CD4-positive, alpha-beta T cell treated with Interleukin-15 for 1 hour (primary cell): ENCODE results near the gene CIT.
"Not testable (repeated sequence)": the region's sequence is repeated elsewhere in the genome, so short reads cannot be mapped to it uniquely, and the experiment has no call there.

Experiments used
- DNase-seq: peaks from one replicate; pipeline ENCODE4 v3.0.0-alpha.2; 2020

Gene CIT

DNA sequence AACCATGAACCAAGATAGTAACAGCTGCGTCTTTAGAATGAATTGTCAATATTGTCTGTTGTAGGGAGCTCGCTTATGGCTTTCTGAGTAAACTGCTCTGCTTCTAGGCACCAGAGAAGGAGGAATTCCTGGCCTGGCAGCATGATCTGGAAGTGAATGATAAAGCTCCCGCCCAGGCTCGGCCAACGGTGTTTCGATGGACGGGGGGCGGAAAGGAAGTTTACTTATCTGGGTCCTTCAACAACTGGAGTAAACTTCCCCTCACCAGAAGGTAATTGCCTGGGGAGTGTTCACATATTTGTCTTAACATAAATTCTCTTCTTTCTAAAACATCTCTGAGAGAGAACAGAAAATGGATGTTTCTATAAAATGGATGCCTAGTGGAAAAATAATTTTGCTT, 204.9 kb downstream of the CIT start:
- DNase-seq = no peak

GRCh38 chr12:119671070-119671469, 206.1 kb downstream of the CIT start:
- no peak for DNase-seq

DNA sequence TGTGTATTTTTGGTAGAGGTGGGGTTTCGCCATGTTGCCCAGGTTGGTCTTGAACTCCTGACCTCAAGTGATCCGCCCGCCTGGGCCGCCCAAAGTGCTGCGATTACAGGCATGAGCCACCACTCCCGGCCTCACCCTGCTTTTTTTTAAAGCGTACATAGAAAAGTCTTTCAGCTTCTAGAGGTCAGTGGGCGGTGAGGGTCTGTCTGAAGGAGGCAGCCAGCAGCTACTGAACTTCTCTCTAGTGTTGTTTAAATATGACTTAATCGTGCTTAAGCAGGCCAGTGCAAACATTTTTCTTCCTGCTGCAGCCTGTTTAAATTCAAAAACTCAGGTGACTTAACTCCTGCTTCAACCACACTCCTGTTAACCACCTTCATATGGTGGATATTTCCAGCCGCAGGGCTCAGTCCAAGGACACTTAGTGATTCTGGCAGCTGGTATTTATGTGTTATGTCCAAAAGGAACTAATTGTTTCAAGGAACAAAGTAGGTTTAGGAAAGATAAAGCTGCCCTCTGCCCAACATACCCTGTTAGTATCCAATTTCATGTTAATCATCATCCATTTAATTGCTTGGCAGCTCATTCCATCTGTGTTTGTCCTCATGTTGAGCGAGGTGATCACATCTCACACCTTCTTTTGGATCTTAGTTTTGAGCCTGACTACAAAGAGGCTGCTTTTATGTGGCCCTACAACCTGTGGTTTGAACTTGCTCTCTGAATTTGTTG, 207.2 kb downstream of the CIT start:
- no peak for DNase-seq

DNA sequence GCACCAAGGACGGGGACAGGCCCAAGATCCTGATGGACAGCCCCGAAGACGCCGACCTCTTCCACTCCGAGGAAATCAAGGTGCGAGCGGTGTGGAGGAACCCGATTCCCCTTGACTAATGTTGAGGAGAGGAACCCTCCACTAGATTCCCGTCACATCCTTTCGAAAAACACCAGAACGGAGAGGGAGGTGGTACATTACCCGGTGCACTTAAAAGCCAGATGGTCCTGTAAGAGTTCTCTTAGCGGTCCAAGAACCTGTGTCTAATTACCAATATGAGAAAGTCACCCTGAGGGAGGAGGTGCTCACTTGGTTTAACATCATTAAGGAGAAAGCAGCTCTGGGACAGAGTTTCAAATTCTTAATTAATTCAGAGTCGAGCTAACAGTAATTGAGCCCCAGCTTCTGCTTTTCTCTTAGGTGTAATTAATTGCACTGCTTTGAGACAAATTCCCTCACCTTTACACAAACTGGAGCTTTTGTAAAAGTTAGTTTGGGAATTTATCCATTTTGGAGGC, 208.7 kb downstream of the CIT start:
- no peak for DNase-seq

- DNase-seq = peak; percentile 98
Measured at GRCh38 chr12:119667577-119668323, 209.4 kb downstream of the CIT start, which contains the start of gene PRKAB1. Gene PRKAB1, plus strand, starts transcription at chr12:119668133. Its CDS starts 112 bp downstream, at chr12:119668245.

DNA sequence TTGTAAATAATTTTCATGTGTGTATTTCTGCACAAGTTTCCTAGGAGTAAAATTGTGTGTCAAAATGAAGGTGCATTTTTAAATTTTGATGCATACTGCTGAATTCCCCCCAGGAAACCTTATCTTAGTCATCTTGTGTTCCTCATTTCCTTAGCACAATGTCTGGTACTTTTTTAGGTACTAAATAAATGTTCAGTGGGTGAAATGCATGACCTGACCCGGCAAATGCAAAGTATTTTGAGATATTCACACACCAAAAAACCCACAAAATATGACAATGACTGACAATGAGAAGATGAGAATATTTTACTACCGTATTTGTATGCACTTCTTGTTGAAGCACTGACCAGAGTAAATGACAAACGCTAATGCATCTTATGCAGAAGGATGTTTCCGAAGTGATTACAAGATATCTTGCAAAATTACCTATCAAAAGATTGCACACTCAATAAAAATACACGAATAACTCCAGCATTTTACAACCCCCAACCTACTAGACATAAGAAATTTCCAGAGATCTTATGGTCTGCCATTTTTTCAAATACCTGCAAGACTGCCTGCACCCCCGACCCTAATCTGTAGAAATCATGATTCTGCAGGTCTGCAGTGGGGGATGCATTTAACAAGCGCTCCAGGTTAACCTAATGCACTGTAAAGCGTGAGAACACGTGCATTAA, 210.1 kb downstream of the CIT start:
- DNase-seq = no peak

DNA sequence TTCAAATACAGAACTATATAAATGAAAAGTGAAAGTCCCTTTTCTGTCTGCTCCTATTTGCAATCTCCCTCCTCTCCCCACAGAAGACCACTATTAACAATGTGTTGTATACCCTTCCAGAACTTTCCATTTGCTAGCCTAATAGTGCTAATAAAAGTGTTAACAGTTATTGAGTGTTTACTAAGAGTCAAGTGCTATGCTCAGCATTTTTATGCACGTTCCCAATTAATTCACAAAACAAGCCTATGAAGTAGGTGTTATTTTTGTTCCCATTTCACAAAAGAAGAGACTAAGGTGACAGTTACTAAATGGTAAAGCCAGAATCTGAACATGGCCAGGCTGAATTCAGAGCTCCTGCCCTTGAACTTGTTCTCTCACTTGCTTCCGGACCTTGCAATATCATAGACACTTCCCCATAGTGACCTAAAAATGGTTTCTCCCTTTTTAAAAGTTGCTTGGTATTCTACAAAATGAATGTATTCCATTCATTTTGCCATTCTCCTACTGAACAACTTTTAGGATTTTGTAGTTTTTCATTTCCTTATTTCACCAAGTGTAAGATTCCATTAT, 210.8 kb downstream of the CIT start:
- DNase-seq = no peak

- no peak for DNase-seq
Measured at GRCh38 chr12:119665164-119665929, 211.8 kb downstream of the CIT start.

DNA sequence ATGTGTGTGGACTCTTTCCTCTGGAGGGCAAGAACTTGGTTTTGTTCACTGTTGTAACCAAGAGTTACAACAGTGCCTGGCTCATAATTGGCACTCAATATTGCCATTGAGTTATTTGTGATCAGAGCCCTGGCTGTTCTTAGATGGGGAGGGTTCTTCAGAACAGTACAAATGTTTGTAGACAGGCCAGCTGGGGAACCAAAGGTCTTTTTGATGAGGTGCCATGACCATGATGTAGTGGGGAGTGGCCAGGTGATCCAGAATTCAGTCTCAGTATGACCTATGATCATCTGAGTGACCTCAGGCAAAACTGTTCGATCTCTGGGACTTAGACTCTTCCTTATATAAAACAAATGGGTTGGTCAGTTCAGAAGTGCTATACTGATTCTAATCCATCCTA, 212.5 kb downstream of the CIT start:
- no peak for DNase-seq

DNA sequence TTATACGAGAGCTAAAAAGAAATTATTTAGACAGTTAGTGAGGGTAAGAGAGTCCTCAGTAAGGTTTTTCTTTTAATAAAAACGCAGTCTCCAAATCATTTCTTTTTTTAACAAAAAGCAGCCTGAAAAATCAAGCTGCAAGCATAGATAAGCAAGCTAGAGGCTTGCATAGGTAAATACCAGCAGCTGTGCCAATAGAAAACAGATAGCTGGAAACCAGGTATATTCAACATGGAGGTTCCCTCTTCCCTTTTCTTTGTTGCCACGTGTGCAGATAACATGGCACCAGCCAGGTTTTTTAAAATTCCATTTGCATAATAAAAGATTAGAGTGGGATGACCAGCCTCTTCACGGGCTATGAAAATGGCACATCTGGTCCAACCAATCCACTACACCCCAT, 215.2 kb downstream of the CIT start:
- DNase-seq = no peak

- no peak for DNase-seq
Measured at GRCh38 chr12:119660076-119660475, 217.0 kb downstream of the CIT start.

GRCh38 chr12:119659289-119659897, 217.7 kb downstream of the CIT start:
- DNase-seq = peak; percentile 35

DNA sequence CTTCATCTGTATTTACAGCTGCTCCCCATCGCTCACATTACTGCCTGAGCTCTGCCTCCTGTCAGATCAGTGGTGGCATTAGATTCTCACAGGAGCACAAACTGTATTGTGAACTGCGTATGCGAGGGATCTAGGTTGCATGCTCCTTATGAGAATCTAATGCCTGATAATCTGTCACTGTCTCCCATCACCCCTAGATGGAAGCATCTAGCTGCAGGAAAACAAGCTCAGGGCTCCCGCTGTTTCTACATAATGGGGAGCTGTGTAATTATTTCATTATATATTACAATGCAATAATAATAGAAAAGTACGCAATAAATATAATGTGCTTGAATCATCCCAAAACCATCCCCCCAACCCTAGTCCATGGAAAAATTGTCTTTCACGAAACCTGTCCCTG, 219.0 kb downstream of the CIT start:
- DNase-seq = not testable (repeated sequence)

DNA sequence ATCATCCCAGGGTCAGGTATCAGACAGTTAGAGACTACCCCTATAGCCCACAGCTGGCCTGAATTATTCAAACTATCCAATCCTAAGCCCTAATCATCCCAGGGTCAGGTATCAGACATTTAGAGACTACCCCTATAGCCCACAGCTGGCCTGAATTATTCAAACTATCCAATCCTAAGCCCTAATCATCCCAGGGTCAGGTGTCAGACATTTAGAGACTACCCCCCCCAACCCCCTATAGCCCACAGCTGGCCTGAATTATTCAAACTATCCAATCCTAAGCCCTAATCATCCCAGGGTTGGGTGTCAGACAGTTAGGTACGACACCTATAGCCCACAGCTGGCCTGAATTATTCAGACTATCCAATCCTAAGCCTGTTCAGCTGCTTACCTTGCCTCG, 220.1 kb downstream of the CIT start:
- not testable (repeated sequence) for DNase-seq

- DNase-seq = no peak
Measured at GRCh38 chr12:119652665-119653064, 224.5 kb downstream of the CIT start.

GRCh38 chr12:119649202-119649808, 227.8 kb downstream of the CIT start:
- no peak for DNase-seq

DNA sequence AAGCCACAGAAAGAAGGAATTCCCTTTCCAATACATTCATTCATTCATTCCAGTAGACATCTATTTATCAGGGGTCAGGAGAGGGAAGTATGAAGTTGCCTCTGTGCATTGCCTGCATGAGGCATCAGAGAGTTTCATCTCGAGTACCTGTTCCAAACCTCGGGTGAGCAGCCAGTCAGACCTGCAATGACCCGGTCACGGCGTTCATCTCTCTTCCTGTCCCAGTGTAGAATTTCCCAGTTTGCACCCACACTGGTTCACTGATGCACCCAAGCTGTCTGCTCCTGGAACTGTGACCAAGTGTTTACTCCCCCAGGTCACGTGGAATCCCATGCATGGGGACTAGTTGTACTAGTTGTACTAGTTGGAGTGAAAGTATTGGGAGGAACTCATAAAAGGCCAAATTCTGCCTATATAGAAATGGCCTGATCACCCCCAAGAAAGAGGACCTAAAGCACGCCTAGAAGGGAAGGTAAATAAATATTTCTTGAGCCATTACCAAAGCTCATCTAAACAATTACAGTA, 231.5 kb downstream of the CIT start:
- no peak for DNase-seq

DNA sequence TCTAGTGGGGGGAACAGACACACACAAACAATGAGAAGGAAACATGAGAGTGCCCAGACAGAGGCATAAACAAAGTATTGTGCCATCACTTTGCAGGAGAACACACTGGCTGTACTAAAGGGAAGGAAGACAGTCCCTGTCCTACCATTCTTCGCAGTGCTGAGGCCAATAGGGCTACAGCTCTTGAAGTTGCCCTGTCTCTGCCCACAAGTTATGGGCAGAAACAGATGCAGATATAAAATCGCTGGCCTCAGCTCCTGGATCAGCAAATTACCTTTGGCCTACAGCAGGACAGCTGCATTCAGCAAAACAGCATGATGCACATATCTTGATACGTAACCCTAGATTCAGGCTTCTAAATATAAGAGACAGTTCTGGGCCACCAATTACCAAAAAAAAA, 232.2 kb downstream of the CIT start:
- DNase-seq = no peak

DNA sequence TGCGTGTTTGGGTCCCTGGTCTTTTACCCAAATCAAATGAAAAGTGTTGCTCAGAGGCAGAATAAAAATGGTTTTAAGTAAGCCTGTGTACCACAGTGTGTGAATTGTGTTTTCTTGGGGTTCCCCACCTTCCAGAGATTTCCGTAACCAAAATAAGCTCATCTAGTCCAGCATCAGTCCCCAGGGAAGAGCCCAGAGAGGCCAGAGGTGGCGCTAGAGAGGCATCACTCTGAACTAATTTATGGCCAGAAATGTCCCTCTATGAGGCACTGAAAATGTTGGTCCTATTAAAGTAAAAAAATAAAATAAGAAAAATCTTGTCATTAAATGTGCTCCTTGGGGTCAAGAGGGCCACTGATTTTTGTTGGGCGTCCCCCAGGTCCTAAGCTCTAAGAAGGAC, 234.1 kb downstream of the CIT start:
- DNase-seq = no peak
